Epithelial cell of alveolus of lung (primary cell): ENCODE results near the gene TFAP2D. TPM values are rescaled to one million over a fixed set of nuclear protein-coding genes. Genes with fewer than 3 reads are reported as not detected.

Experiments used
- total RNA-seq: library from RNA; depleted of rRNA; stranded (reverse); fragments of >200 nt; gene quantifications from 2 replicates; pipeline ENCODE4 v1.2.1, GENCODE V29; 2015

Gene TFAP2D
- not detected in 2 replicates for total RNA-seq

DNA sequence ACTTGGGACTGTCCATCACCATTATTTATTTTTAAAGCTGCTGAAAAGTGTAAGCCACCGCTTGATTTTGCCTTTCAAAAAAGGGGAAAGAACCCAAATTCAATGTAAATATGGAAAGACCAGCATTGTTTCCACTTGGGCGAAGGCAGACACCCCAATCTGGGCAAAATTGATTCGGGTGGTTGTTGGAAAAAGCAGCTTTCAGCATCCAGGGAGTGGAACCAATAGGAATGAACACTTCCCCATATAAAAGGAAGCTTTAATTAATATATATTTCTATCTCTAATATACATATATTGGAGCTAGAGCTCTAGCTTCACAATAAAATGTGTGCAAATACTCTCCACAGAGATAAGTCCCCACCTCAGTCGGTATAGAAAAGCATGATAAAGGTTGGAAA lies at the start of gene TFAP2D:
Gene TFAP2D, plus strand, starts transcription at position 301 of the 400 bp plus-strand sequence. CDS start 530 bp downstream, outside the sequence.

DNA sequence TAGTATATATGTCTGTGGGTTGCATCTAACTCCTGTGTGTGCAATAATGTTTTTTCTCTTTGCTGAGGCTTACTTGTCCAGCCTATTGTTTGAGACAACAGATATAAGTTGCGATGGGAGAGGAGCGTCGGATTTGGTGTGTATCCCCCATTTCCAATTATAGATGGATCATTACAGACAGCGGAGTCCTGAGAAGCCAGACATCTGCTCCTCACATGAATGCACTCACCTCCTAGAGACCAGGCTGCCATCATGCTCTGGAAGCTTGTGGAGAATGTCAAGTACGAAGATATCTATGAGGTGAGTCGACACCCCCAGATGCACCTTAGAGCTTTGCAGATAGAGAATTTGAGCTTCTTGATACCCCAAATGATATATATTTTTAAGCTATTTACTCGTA lies 105.3 kb downstream of the TFAP2D start, which contains the start of gene TFAP2B:
Gene TFAP2B, plus strand, starts transcription at position 199 of the 400 bp plus-strand sequence. Its CDS starts 21 bp downstream, at position 220.

Other genes with a start within 250 kb of the TFAP2D start
- gene TFAP2B, start 105.3 kb downstream of the TFAP2D start, total RNA-seq = not detected in 2 replicates